ENCODE measurements around the gene HACD2.

Gene HACD2

GRCh38 chr3:123533554-123534159, 51.2 kb downstream of the HACD2 start:
- no peak for TF ChIP-seq YY1 (IDR thresholded peaks at IDR 0.05; ENCODE audit: low read depth)
- TF ChIP-seq ZBTB7A (IDR thresholded peaks at IDR 0.05; ENCODE audit: low read depth), result no peak
- no peak for TF ChIP-seq MAX (IDR thresholded peaks at IDR 0.05)
- TF ChIP-seq EP300 (IDR thresholded peaks at IDR 0.05; ENCODE audit: borderline replicate concordance), result no peak
- TF ChIP-seq CEBPB (IDR thresholded peaks at IDR 0.05), result no peak
- TF ChIP-seq EGR1 (IDR thresholded peaks at IDR 0.05), result no peak
- no peak for TF ChIP-seq NFIC (IDR thresholded peaks at IDR 0.05)
- no peak for TF ChIP-seq TEAD4 (IDR thresholded peaks at IDR 0.05)
- no peak for TF ChIP-seq RAD21 (IDR thresholded peaks at IDR 0.05; ENCODE audit: low read depth)
- no peak for TF ChIP-seq FOXM1 (IDR thresholded peaks at IDR 0.05; ENCODE audit: borderline replicate concordance, low read depth)
- no peak for TF ChIP-seq CREB1 (IDR thresholded peaks at IDR 0.05; ENCODE audit: low read depth)
- TF ChIP-seq TCF12 (IDR thresholded peaks at IDR 0.05; ENCODE audit: low read depth), result no peak
- no peak for TF ChIP-seq TAF1 (IDR thresholded peaks at IDR 0.05; ENCODE audit: low read depth)
- TF ChIP-seq USF1 (IDR thresholded peaks at IDR 0.05), result no peak
- no peak for TF ChIP-seq REST (IDR thresholded peaks at IDR 0.05; ENCODE audit: low read depth)

GRCh38 chr3:123528130-123528529, 56.7 kb downstream of the HACD2 start:
- TF ChIP-seq ZBTB7A (IDR thresholded peaks at IDR 0.05; ENCODE audit: low read depth), result no peak

- TF ChIP-seq TEAD4 (IDR thresholded peaks at IDR 0.05) (no peak), TAF1 (IDR thresholded peaks at IDR 0.05; ENCODE audit: low read depth) (no peak), FOXM1 (IDR thresholded peaks at IDR 0.05; ENCODE audit: borderline replicate concordance, low read depth) (no peak), TCF12 (IDR thresholded peaks at IDR 0.05; ENCODE audit: low read depth) (no peak), ZBTB7A (IDR thresholded peaks at IDR 0.05; ENCODE audit: low read depth) (no peak), EP300 (IDR thresholded peaks at IDR 0.05; ENCODE audit: borderline replicate concordance) (no peak), REST (IDR thresholded peaks at IDR 0.05; ENCODE audit: low read depth) (no peak), CREB1 (IDR thresholded peaks at IDR 0.05; ENCODE audit: low read depth) (no peak), MAX (IDR thresholded peaks at IDR 0.05) (no peak)
Measured at GRCh38 chr3:123527046-123527445, 57.8 kb downstream of the HACD2 start.

- TF ChIP-seq FOXM1 (IDR thresholded peaks at IDR 0.05; ENCODE audit: borderline replicate concordance, low read depth), result no peak
- no peak for TF ChIP-seq USF1 (IDR thresholded peaks at IDR 0.05)
- TF ChIP-seq CEBPB (IDR thresholded peaks at IDR 0.05), result no peak
- no peak for TF ChIP-seq EP300 (IDR thresholded peaks at IDR 0.05; ENCODE audit: borderline replicate concordance)
- no peak for TF ChIP-seq YY1 (IDR thresholded peaks at IDR 0.05; ENCODE audit: low read depth)
- no peak for TF ChIP-seq MAX (IDR thresholded peaks at IDR 0.05)
- TF ChIP-seq TCF12 (IDR thresholded peaks at IDR 0.05; ENCODE audit: low read depth), result no peak
- no peak for TF ChIP-seq ZBTB7A (IDR thresholded peaks at IDR 0.05; ENCODE audit: low read depth)
- no peak for TF ChIP-seq CREB1 (IDR thresholded peaks at IDR 0.05; ENCODE audit: low read depth)
- TF ChIP-seq RAD21 (IDR thresholded peaks at IDR 0.05; ENCODE audit: low read depth), result no peak
- TF ChIP-seq REST (IDR thresholded peaks at IDR 0.05; ENCODE audit: low read depth), result no peak
- no peak for TF ChIP-seq EGR1 (IDR thresholded peaks at IDR 0.05)
- TF ChIP-seq TAF1 (IDR thresholded peaks at IDR 0.05; ENCODE audit: low read depth), result no peak
- no peak for TF ChIP-seq NFIC (IDR thresholded peaks at IDR 0.05)
- no peak for TF ChIP-seq TEAD4 (IDR thresholded peaks at IDR 0.05)
Measured at GRCh38 chr3:123526474-123526873, 58.4 kb downstream of the HACD2 start.

Data from Ishikawa (cell line).